Pulmonary artery endothelial cell (primary cell): ENCODE data around the gene YARS1. TPM values are rescaled to one million over a fixed set of nuclear protein-coding genes. Genes with fewer than 3 reads are reported as not detected.

ENCODE experiments used
- DNase-seq: peaks from one replicate; pipeline ENCODE4 v3.0.0-alpha.2; 2011; ENCODE audit warnings: low read depth, low spot score
- total RNA-seq: library from RNA; depleted of rRNA; stranded (reverse); fragments of >200 nt; gene quantifications from 2 replicates; pipeline ENCODE4 v1.2.3, GENCODE V29; 2014

The YARS1 gene
- total RNA-seq, 1 donor from 2014 or later, result 144 TPM

- DNase-seq, result no peak
Observed at GRCh38 chr1:32765570-32766327, 51.4 kb downstream of the YARS1 start.

- no peak for DNase-seq
Observed at GRCh38 chr1:32764826-32765569, 52.2 kb downstream of the YARS1 start.

GRCh38 chr1:32763221-32763620 is 53.9 kb downstream of the YARS1 start:
- no peak for DNase-seq

- no peak for DNase-seq
Observed at GRCh38 chr1:32761936-32762335, 55.2 kb downstream of the YARS1 start.

- no peak for DNase-seq
Observed at GRCh38 chr1:32761253-32761877, 55.8 kb downstream of the YARS1 start.

- no peak for DNase-seq
Observed at GRCh38 chr1:32759997-32760623, 57.0 kb downstream of the YARS1 start.

- DNase-seq, result no peak
Observed at GRCh38 chr1:32759521-32759981, 57.6 kb downstream of the YARS1 start.

GRCh38 chr1:32758795-32759430 is 58.2 kb downstream of the YARS1 start:
- no peak for DNase-seq

- DNase-seq, result no peak
Observed at GRCh38 chr1:32758177-32758794, 58.9 kb downstream of the YARS1 start.

- no peak for DNase-seq
Observed at GRCh38 chr1:32757213-32757895, 59.8 kb downstream of the YARS1 start.

GRCh38 chr1:32755810-32756159 is 61.4 kb downstream of the YARS1 start:
- no peak for DNase-seq

- no peak for DNase-seq
Observed at GRCh38 chr1:32755098-32755809, 61.9 kb downstream of the YARS1 start.

- DNase-seq, result no peak
Observed at GRCh38 chr1:32754317-32755097, 62.7 kb downstream of the YARS1 start.

- DNase-seq, result no peak
Observed at GRCh38 chr1:32753532-32754316, 63.4 kb downstream of the YARS1 start.

- no peak for DNase-seq
Observed at GRCh38 chr1:32749771-32750170, 67.4 kb downstream of the YARS1 start.

GRCh38 chr1:32749332-32749731 is 67.8 kb downstream of the YARS1 start:
- DNase-seq, result no peak

GRCh38 chr1:32748926-32749325 is 68.2 kb downstream of the YARS1 start:
- no peak for DNase-seq

- DNase-seq, result no peak
Observed at GRCh38 chr1:32748348-32748747, 68.8 kb downstream of the YARS1 start.
